GM19455 (cell line): Measurements from ENCODE around the gene UAP1L1.

Experiments
- ATAC-seq: cut with Tn5 transposase; IDR thresholded peaks from one replicate; pipeline ENCODE4 v1.9.1; 2021; ENCODE audit not compliant: unreplicated experiment

UAP1L1 gene

DNA sequence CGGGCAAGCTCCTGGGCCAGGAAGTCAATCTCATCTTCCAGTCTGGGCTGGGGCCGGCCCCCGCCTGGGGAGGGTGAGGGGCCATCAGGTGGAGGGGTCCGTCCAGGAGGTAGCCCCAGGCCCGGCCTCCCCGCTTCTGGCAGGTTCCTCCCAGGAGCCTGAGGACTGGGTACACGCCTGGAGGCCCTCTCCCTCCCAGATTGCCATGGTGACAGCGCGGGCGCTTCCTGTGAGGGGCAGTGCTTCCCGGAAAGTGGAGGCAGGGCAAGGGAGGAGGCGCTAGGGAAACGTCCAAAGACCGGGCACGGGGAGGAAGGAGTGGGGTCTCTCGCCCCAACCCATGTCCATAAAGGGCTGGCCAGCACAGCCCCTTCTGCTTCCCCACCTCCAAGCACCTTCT, 36.2 kb upstream of the UAP1L1 start:
- ATAC-seq = no peak

DNA sequence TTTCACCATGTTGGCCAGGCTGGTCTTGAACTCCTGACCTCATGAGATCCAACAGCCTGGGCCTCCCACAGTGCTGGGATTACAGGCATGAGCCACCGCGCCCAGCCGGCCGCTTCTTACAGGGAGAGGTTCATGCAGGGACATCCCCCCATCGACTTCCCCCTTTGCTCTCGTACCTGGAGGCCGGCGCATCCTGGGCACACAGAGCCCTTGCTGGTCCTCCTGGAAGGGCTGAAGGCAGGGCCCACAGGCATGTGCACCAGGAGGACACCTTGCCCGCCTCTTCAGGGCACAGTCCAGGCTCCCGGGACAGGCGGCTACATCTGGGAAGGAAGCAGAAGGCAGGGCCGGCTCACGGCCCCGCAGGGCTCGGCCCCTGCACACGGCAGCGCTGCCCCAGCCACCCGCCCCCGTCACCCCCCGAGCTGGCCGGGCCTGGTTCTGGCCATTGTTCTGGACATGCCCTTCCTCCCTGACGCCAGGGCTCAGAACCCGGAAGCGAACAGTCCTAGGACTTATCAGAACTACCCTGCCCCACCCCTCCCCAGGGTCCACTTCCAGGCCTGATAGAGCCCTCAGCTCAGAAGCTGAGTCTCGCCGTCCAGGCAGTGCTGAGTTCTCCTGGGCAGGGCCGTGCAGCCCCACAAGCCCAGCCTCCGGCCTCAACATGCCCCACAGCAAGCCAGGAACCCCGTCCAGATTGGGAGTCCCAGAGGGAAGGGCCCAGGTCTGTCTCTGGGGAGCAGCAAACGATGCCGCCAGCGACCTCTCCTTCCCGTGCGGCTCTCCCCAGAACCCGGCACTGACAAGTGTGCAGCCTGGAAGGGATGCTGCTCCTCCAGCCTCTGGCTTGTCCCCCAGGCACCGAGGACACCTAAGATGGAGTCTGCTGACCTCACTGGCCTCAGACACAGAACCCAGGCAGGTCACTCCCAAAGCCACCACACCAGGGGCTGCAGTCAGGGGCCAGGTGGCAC, 34.3 kb upstream of the UAP1L1 start:
- no peak for ATAC-seq

DNA sequence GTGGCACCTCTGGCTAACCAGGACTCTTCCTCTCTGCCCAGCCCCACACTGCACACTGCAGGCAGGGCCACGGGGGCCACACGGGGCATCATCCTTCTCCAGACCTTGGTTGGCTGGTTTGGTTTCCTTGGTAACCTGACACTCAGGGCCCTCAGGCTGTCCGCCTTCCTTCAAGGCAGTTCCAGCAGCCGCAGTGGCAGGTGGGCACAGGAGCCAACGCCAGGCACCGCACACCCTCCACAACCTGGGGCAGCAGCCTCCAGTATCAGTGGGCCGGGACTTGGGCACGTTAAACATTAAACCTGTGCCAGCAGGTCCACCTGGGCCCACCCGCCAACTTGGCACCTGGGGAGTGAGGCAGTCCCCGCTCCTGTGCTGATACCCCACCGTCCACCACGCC, 33.3 kb upstream of the UAP1L1 start:
- no peak for ATAC-seq

DNA sequence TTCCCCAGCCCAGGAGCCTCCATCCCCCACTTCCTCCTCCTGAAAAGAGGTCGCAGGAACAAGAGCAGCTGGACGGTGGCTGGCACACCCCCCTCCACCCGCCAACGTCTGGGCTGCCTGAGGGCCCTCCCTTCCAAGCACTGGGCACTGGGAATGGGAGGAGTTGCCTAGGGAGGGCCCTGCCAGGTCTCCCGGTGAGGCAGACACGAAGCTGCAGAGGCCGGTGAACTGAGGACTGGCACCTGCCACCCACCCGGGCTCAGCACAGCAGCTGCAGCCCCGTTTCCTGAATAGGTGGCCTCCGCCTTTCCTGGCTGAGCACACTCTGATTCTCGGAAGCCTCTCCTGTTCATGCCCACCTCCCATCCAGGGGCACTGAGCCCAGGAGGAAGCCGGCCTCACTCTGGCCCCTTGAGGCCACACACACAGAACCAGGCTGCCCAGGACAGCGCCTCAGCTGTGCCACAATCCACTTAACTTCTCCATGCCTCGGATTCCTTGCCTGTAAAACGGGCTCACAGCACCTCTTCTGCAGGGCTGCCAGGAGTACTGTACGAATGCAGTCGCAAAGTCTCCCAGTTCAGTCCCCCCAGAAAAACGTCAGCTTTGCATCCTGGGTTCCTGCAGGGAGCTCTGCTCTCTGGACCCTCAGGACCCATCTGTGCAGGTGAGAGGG, 32.7 kb upstream of the UAP1L1 start:
- ATAC-seq = no peak

DNA sequence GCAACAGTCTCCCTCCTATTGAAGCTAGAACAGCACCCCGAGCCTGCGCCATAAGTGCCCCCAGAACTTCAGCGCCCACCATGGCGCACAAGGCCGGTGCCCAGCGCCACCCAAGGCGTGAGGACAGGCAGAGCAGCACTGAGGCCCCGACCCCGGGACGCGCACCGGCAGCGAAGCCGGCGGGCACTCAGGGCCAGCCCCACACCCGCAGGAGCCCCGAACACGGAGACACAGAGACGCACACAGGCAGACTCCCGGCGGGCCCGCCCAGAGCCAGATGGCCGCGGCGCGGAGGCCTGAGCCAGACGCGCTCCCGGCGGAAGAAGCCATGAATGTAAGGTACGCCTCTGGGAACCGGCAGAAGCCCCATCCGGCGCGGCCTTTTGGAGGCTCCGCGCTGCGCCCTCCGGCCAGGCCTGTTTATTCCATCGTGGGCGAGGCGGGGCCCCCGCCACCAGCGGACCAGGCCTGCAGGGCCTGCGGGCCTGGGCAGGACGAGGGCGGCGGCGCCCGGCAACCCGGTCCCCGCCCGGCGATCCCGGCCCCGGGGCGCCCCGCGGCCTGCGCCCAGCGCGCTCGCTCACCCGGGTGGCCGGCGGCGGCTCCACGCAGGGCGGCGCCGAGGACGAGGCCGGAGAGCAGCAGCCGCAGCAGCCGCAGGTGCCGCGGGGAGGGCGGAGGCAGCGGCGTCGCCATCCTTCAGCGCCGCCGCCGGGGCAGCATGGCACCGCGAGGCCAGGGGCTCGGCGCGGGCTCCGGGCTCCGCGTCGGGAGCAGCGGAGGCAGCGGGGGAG, 31.8 kb upstream of the UAP1L1 start:
- no peak for ATAC-seq

DNA sequence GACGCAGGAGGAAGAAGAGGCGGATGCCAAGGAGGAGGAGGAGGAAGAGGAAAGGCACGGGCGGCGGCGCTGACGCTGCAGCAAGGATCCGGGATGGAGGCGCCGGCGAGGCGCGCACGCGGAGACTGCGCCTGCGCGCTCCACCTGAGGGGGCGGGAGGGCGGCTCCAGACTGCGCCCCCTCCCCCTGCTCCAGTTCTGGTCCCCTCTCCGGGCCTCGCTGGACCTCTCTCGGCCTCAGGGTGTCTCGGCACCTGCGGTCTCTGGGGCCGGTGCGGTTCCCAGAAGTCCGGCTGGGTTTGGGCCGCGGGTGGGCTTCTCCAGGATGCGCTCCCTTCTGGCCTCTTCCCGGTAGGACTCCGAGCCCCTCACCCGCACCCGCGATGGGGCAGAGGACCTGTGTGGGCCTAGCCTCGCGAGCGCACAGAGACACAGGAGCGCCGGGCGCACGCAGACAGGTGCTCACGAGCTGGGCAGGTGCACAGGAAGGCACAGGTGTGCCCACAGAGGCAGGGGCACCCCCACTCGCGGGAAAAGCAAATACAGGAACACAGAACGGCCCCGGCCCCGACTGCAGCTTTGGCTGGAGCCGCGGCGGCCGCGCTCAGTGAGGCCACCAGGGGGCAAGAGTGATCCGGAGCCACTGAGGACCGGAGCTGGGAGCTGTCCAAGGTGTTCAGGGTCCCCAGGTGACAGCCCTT, 31.1 kb upstream of the UAP1L1 start, which contains the start of gene NPDC1:
NPDC1 (minus strand) TSS at position 90 of the 700 bp plus-strand sequence. CDS start 188 bp downstream, outside the sequence.
- no peak for ATAC-seq

DNA sequence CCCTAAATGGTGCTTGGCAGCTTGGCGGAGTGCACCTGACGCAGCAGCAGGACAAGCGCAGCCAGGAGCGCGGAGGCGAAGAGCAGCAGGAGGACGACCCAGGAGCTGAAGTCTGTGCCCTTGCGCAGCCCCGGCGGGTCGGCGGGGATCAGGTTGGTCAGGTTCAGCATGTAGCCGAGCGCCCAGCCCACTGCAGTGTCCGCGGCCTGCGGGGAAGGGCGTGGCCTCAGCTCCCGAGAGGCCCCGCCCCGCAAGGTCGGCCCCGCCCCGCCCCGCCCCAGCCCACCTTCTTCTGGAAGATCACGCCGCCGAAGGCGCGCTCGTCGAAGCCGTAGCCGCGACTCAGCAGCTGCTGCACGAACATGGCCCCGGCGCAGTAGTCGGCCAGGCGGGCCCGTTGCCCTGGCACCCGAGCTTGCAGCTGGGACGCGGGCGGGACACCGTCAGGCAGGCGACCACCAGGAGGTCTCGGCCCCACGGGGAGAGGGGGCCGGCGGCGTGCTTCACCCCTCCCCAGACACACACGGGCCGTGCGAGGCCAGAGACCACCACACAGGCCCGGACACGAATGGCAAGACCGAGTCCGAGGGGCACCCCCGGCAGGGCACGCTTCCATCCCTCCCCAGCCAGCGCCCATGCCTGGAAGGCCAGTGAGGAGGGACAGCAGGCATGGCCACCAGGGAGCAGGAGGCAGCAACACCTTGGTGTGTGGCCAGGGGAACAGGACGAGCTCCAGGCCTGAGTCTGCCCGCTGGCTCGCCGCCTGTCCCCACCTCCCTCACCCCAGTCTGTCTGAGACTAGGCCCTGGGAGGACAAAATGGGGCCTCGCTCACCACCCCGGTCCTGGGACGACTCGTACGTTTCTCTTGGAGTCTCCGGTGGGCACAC, 28.4 kb upstream of the UAP1L1 start:
- ATAC-seq = no peak

DNA sequence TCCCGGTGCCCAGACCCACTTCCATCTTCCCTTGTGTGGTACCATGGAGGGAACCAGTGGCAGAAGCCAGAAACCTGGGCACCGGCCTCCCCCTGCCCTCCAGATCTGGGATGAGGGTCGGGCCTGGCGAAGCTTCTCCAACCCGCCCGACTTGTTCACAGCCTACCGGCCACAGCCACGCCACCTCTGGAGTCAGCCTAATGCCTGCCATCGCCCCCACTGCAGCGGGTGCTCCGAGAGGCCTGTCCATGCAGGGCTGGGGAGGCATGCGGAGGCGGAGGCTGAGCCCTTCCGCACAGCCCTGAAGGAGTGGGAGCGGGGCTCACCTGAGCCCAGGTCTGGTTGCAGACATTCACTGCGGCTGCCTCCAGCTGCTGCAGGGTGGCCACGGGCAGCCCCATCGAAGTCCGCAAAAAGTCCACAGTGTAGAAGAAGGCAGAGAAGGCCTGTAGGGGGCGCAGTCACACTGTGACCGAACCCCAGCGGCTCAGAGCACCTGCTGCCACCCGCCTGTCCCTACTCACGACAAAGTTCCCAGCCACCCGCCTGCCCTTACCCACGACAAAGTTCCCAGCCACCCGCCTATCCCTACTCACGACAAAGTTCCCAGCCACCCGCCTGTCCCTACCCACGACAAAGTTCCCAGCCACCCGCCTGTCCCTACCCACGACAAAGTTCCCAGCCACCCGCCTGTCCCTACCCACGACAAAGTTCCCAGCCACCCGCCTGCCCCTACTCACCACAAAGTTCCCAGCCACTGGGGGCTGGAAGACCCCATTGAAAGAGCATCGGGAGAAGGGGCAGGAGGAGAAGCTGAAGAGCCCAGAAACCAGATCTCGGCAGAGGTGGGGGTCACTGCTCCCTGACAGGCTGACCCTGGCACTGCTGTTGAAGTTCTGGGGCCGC, 27.5 kb upstream of the UAP1L1 start:
- no peak for ATAC-seq

DNA sequence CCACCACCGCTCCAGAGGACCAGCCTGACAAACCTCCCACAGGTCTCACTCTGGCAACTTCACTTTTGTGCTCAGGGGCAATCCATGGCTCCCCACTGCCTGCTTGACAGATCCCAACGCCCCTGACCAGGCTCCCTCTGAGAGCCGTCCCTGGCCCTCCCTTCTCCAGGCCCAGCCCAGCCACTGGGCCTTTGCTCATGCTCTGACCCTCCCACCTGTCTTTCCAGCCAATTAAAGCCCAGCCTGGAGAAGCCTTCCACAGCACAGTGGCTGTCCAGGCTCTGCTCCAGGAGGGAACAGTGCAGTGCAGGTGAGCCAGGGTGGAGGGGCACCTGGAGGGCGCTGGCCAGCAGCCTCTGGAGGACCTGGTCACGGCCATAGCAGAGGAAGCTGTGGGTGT, 26.7 kb upstream of the UAP1L1 start:
- ATAC-seq = no peak

DNA sequence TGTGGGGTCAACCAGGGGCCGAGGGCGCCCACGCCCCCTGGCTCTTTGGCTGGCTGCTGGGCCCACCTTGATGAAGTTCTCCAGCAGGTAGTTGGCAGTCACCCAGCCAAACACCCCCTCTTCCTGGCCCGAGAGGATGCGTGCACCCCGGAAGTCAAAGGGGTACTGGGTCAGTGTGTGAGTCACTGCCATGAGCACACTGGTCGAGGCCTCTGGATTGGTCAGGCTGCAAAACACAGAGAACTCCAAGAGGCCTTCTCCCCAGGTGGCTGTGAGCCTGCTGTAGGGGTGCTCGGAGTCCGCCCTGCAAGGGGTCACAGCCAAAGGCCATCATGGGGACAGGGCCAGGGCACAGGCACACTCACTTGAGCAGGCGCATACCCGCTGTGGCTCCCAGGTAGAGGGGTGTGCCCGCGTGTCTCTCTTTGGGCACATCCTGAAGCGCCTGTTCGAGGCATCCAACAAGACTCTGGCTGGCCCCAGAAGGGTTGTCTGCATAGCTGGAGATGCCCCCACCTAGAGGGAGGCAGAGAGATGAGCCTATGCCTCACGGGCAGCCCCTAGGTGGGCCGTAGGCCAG, 26.1 kb upstream of the UAP1L1 start:
- no peak for ATAC-seq

DNA sequence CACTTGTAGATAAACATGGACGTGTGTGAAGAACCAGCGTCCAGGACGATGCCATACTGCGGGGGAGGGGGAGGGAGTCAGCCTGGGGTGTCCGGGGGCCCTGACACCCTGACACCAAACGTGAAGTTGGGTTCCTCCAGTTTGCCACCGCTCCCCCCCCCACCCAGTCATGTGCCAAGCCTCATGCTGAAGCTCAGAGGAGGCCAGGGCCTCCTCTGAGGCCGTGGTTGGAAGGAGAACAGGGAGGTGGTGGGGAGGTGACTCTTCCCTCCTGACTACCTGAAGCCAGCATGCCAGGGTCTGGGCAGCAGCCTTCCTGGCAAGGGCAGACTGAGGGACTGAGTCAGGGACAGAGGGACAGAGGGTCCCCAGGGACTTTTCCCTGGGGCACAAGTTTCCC, 25.0 kb upstream of the UAP1L1 start:
- no peak for ATAC-seq

DNA sequence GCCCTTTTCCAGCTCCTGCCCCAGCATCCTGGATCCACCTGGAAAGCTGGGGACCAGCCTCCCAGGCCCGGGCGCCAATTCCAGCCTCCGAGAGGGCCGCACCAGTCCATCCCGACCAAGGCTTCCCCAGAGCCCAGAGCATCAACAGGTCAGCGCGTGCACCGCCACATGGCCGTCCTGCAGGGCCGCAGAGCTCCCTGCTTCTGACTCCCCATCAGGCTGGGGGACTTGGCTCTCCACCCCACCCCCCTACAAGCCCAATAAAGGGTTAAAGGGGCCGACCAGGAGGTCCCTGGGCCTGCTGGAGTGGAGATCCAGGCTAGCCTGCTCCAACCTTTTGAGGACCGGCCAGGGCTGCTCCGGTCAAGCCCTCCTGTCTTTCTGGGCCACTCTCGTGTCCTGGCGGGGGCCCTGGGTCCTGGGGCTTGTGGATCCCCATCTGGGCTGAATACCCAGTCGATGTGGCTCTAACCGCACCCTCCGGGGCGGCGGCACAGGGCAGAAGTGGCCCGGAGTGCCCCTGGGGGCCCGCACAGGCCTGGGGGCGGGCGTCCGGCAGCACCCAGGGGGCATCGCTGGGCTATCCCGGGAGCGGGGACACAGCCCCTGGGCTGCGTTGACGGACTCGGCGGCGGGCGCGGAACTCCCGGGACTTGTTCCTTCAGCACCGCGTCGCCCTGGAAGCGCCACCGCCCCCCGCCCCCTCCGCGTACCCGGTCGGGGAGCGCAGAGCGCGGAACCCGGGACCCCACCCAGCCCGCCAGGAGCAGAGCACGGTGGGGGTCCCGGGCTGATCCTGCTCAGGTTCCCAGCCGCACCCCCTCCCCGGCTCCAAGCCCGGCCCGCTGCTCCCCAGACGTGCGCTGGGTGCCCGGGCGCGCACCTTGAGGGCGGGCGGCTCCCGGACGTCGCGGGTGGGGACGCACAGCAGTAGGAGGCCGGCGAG, 24.0 kb upstream of the UAP1L1 start:
- ATAC-seq = no peak

DNA sequence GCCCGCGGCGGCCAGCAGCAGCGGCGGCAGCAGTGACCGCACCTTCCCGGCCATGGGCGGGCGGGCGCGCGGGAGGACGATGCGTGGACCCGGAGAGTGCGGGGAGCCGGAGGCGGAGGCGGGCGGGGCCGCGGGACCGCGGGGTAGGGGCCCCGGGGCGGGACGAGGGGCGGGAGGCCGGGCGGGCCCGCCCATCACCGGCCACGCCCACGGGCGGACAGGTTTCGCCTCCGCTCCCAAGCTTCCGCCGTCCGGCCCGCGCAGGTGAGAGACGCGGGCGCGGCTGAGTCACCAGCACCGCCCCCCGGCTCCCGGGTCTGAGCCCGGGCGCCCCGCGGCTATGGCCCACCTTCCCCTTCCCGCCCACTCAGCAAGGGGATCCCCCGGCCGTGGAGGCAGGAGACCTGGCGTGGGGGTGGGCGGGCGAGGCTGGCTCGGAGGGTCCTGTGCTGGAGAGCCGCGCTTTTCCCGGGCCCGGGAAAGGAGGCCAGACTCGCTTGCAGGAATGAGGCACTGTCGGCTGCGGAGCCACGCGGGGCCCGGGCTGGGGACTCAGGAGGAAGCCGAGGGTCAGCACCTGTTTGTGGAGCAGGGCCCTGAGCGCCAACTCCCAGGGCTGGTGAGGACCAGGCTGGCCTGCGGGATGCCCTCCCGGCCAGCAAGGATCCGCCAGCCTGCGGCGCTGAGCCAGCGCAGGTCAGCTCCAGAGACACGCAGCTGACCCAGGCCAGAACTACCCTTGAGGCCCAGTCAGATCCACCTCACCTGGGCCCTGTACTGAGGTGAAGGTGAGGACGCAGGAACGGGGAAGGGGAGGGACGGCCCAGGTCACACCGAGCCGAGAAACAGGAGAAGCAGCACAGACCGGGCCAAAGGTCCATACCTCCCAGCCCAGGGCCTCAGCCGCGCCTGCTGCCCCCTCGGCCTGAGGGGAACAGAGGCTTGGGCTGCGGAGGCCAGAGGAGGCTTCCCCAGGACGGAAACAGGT, 23.1 kb upstream of the UAP1L1 start, which contains the start of gene ENTPD2:
ENTPD2 (minus strand) TSS at position 118 of the 988 bp plus-strand sequence; CDS start at position 54, 64 bp downstream.
- ATAC-seq = no peak

DNA sequence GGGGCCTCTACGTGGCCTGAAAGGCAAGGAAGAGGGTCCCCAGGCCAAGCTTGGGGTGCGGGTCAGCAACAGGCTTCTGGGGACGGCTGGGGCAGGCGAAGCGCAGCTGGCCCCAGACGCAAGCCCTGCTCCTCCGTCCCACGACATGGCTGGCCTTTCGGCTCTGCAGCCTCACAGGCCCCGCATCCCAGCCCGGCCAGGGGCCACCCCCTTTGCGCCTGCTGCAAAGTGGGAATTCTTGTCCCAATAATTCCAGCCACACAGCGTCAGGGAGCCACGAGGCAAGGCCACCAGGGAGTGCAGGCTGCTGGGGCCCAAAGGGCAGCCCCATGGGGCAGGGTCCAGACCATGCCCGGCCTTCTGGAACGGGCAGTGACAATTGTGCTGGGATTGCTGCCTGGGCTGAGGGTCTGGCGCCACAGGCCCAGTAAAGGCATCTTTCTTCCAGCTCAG, 22.4 kb upstream of the UAP1L1 start:
- no peak for ATAC-seq

DNA sequence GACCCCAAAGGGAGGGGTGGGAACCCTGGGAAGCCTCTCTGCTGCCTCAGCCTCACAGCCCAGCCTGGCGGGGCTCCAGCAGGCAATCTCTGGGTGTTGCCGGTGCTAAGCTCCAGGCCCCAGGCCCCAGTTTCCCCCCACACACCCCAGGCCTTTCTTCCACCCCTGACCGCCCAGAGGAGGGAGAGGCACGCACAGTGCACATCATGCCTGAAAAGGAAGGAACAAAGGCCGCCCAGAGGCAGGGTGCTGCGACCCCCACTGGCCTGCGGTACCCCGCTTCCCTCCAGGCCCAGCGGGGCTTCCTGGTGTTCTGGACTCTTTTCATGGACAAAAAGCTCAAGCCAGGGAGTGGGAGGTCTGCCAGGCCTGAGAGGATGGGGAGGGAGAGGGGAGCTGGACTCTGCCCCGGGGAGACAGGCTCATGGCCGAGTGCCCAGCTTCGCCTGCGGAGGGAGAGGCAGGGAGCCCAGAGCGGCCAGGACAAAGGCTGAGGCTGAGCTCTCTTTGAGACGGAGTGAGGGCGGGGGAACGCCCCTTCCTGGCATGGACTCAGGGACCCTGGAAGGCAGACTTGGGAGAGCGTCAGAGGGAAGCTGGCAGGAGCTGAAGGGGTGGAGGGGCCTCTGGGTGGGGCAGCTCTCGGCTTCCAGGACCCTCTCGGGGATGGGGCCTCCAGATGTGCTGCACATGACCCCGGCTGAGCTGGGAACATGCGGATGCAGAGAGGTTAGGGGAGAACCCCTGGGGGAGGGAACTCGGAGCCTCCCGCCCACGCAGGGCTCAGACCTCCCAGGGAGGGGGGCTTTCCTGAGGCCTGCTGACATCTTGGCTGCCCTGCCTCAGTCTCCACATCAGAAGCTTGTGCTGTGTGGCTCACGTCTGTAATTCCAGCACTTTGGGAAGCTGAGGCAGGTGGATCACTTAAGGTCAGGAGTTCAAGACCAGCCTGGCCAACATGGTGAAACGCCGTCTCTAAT, 21.6 kb upstream of the UAP1L1 start:
- no peak for ATAC-seq
